ENCODE data around the gene ERRFI1.

Gene ERRFI1

GRCh38 chr1:8027748-8028570, 1.9 kb upstream of the ERRFI1 start:
- H2AFZ ChIP-seq (ENCODE audit: low read depth, low read length), result no peak overlapping the region
- no peaks in the 10 kb centered on the region for H4K20me1 ChIP-seq (ENCODE audit: insufficient read depth, low read length)
- TF ChIP-seq EZH2 (IDR thresholded peaks at IDR 0.05; ENCODE audit: borderline replicate concordance, low read depth, low read length, severe bottlenecking), result no peak
- TF ChIP-seq CTCF (IDR thresholded peaks at IDR 0.05; ENCODE audit: borderline replicate concordance, extremely low read depth, low read length, poor library complexity, severe bottlenecking), result no peak
- H3K4me3 ChIP-seq (ENCODE audit: low read depth in 1 of 2, low read length in 2 of 2), result no peak overlapping the region
- no peaks in the 10 kb centered on the region for H3K27me3 ChIP-seq (ENCODE audit: insufficient read depth, low read length, poor library complexity)
- H3K36me3 ChIP-seq (ENCODE audit: insufficient read depth, low read length), result no peaks in the 10 kb centered on the region
- H3K27ac ChIP-seq (ENCODE audit: low read length), result no peak overlapping the region
- H3K4me2 ChIP-seq (ENCODE audit: insufficient read depth, low read length), result no peak overlapping the region
- DNase-seq (no peak), ATAC-seq (ENCODE audit: insufficient read depth, low read depth) (no peak)
- H3K9me3 ChIP-seq (ENCODE audit: insufficient read depth, low read length, severe bottlenecking), result no peaks in the 10 kb centered on the region
- H3K4me1 ChIP-seq (ENCODE audit: insufficient read depth, low read length), result no peaks in the 10 kb centered on the region
- no peak overlapping the region for H3K9ac ChIP-seq (ENCODE audit: low read depth, low read length)
- H3K79me2 ChIP-seq (ENCODE audit: insufficient read depth, low read length), result no peaks in the 10 kb centered on the region

DNA sequence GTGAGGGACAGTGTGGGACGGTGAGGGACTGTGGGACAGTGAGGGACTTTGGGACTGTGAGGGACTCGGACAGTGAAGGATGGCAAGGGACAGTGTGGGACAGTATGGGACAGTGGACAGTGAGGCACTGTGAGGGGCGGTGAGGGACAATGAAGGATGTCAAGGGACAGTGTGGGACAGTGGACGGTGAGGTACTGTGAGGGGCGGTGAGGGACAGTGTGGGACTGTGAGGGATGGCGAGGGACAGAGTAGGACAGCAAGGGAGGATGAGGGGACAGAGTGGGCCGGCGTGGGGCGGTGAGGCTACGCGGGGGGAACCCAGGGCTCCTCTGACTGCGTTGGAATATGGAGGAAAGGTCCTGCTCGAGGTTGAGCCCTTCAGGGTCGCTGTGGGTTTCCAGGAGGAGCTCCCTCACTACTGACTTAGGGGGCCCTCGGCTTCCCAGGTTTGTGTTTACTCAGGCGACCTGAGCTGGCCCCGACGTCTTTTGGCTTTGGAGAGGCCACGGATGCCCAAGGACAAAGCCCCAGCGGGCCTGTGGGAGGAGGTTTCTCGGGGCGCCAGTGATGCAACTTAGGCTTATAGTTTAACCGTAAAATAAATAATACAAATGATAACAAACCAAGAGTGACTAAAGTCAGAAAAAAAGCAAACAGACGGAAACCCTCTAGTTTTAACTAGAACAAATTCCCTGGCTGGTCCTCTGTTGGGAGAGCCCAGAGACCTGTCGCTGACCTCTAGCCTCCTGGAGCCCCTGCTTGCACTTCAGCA, 1.1 kb upstream of the ERRFI1 start:
- Histone ChIP-seq H3K36me3 (ENCODE audit: insufficient read depth, low read length) (no peaks in the 10 kb centered on the region), H2AFZ (ENCODE audit: low read depth, low read length) (no peak overlapping the region), H3K4me1 (ENCODE audit: insufficient read depth, low read length) (no peaks in the 10 kb centered on the region), H3K79me2 (ENCODE audit: insufficient read depth, low read length) (no peaks in the 10 kb centered on the region), H3K9ac (ENCODE audit: low read depth, low read length) (no peak overlapping the region), H3K9me3 (ENCODE audit: insufficient read depth, low read length, severe bottlenecking) (no peaks in the 10 kb centered on the region), H4K20me1 (ENCODE audit: insufficient read depth, low read length) (no peaks in the 10 kb centered on the region), H3K27ac (ENCODE audit: low read length) (no peak overlapping the region), H3K4me3 (ENCODE audit: low read depth in 1 of 2, low read length in 2 of 2) (no peak overlapping the region), H3K4me2 (ENCODE audit: insufficient read depth, low read length) (no peak overlapping the region), H3K27me3 (ENCODE audit: insufficient read depth, low read length, poor library complexity) (peaks cover 5% of the 10 kb centered on the region)
- no peak for ATAC-seq (ENCODE audit: insufficient read depth, low read depth)
- DNase-seq, result no peak
- no peak for TF ChIP-seq EZH2 (IDR thresholded peaks at IDR 0.05; ENCODE audit: borderline replicate concordance, low read depth, low read length, severe bottlenecking)
- TF ChIP-seq CTCF (IDR thresholded peaks at IDR 0.05; ENCODE audit: borderline replicate concordance, extremely low read depth, low read length, poor library complexity, severe bottlenecking), result no peak

GRCh38 chr1:8025671-8026144, 401 bp downstream of the ERRFI1 start:
- Histone ChIP-seq H3K27ac (ENCODE audit: low read length) (no peak overlapping the region), H3K79me2 (ENCODE audit: insufficient read depth, low read length) (no peaks in the 10 kb centered on the region), H2AFZ (ENCODE audit: low read depth, low read length) (no peak overlapping the region), H4K20me1 (ENCODE audit: insufficient read depth, low read length) (no peaks in the 10 kb centered on the region), H3K9ac (ENCODE audit: low read depth, low read length) (no peak overlapping the region), H3K9me3 (ENCODE audit: insufficient read depth, low read length, severe bottlenecking) (no peaks in the 10 kb centered on the region), H3K27me3 (ENCODE audit: insufficient read depth, low read length, poor library complexity) (peaks cover 11% of the 10 kb centered on the region), H3K4me2 (ENCODE audit: insufficient read depth, low read length) (no peak overlapping the region), H3K4me3 (ENCODE audit: low read depth in 1 of 2, low read length in 2 of 2) (no peak overlapping the region), H3K4me1 (ENCODE audit: insufficient read depth, low read length) (no peaks in the 10 kb centered on the region), H3K36me3 (ENCODE audit: insufficient read depth, low read length) (no peaks in the 10 kb centered on the region)
- DNase-seq (no peak), ATAC-seq (ENCODE audit: insufficient read depth, low read depth) (no peak)
- TF ChIP-seq CTCF (IDR thresholded peaks at IDR 0.05; ENCODE audit: borderline replicate concordance, extremely low read depth, low read length, poor library complexity, severe bottlenecking), result no peak

All from DND-41 (cell line).